ENCODE measurements around the gene DEAF1. TPM values are rescaled to one million over a fixed set of nuclear protein-coding genes. Genes with fewer than 3 reads are reported as not detected.

The DEAF1 gene
- total RNA-seq, 2 experiments from 2014 or later, result 39.0 to 40.1 TPM

DNA sequence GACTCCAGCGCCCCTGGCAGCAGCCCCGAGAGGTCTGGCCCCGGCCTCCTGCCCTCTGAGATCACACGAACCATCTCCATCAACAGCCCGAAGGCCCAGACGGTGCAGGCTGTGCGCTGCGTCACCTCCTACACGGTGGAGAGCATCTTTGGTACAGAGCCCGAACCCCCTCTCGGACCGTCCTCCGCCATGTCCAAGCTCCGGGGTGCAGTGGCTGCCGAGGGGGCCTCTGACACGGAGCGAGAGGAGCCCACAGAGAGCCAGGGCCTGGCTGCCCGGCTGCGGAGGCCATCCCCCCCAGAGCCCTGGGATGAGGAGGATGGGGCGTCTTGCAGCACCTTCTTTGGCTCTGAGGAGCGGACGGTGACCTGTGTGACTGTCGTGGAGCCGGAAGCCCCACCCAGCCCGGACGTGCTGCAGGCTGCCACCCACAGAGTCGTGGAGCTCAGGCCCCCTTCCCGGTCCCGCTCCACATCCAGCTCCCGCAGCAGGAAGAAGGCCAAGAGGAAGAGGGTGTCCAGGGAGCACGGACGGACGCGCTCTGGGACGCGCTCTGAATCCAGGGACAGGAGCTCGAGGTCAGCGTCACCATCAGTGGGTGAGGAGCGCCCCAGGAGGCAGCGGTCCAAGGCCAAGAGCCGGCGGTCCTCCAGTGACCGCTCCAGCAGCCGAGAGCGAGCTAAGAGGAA lies 86.9 kb downstream of the DEAF1 start:
- no peak overlapping the region for H3K27ac Mint-ChIP-seq
- CTCF ChIA-PET, result interaction anchor here (1.1 to 1.6 kb wide), 2 partner anchors 53 to 89 kb away, joined by 3 read pairs; no protein-coding TSS in a partner anchor

DNA sequence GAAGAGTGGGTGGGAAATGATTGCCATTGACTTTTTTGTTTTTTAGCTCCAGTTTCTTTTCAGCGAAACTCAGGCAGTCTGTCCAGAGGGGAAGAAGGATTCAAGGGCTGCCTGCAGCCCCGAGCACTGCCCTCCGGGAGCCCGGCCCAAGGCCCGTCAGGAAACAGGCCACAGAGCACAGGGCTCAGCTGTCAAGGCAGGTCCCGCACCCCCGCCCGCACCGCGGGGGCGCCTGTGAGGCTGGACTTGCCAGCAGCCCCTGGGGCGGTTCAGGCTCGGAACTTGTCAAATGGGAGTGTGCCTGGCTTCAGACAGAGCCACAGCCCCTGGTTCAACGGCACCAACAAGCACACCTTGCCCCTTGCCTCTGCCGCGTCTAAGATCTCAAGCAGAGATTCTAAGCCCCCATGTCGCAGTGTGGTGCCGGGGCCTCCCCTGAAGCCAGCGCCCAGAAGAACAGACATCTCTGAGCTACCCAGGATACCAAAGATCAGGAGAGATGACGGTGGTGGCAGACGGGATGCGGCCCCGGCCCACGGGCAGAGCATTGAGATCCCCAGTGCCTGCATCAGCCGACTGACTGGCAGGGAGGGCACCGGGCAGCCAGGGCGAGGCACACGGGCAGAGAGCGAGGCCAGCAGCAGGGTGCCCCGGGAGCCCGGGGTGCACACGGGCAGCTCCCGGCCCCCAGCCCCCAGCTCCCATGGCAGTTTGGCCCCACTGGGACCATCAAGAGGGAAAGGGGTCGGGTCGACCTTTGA lies 87.8 kb downstream of the DEAF1 start:
- ATAC-seq (no peak), DNase-seq (no peak)
- CTCF ChIA-PET, result interaction anchor here (1.6 kb wide), 1 partner anchor 52 kb away, joined by 5 read pairs; no protein-coding TSS in a partner anchor
- Mint-ChIP-seq H3K27me3 (no peaks in the 10 kb centered on the region), H3K4me3 (no peak overlapping the region), H3K9me3 (ENCODE audit: low read depth) (no peaks in the 10 kb centered on the region), H3K4me1 (peaks cover 4% of the 10 kb centered on the region), H3K36me3 (peaks cover 35% of the 10 kb centered on the region), H3K27ac (no peak overlapping the region)

More for the DNA sequence above, 86.9 kb downstream of the DEAF1 start:
- H3K4me3 Mint-ChIP-seq, result no peak overlapping the region
- no peaks in the 10 kb centered on the region for H3K9me3 Mint-ChIP-seq (ENCODE audit: low read depth)
- DNase-seq (no peak), ATAC-seq (no peak)
- H3K36me3 Mint-ChIP-seq, result peaks cover 39% of the 10 kb centered on the region
- H3K4me1 Mint-ChIP-seq, result peaks cover 7% of the 10 kb centered on the region
- no peaks in the 10 kb centered on the region for H3K27me3 Mint-ChIP-seq

DNA sequence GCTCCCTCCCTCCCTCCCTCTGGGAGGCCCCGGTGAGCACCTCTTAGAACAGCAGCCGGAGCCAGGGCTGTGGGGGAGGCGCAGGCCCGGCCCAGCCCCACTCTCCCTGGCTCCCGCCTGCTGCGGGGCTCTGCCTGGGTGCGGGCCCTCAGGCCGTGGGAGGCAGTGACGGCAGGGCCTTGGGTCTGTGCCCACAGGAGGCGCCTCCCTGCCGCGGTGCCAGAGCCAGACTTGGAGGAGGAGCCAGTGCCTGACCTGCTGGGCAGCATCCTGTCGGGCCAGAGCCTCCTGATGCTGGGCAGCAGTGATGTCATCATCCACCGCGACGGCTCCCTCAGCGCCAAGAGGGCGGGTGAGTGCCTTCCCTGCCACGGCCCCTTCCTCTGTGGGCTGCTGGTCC lies 88.8 kb downstream of the DEAF1 start:
- Mint-ChIP-seq H3K27me3 (no peaks in the 10 kb centered on the region), H3K27ac (no peak overlapping the region), H3K9me3 (ENCODE audit: low read depth) (no peaks in the 10 kb centered on the region), H3K4me3 (no peak overlapping the region), H3K36me3 (peaks cover 34% of the 10 kb centered on the region), H3K4me1 (peaks cover 3% of the 10 kb centered on the region)
- DNase-seq, result no peak
- no peak for ATAC-seq
- CTCF ChIA-PET, result interaction anchor here (1.6 kb wide), 1 partner anchor 51 kb away, joined by 5 read pairs; no protein-coding TSS in a partner anchor

DNA sequence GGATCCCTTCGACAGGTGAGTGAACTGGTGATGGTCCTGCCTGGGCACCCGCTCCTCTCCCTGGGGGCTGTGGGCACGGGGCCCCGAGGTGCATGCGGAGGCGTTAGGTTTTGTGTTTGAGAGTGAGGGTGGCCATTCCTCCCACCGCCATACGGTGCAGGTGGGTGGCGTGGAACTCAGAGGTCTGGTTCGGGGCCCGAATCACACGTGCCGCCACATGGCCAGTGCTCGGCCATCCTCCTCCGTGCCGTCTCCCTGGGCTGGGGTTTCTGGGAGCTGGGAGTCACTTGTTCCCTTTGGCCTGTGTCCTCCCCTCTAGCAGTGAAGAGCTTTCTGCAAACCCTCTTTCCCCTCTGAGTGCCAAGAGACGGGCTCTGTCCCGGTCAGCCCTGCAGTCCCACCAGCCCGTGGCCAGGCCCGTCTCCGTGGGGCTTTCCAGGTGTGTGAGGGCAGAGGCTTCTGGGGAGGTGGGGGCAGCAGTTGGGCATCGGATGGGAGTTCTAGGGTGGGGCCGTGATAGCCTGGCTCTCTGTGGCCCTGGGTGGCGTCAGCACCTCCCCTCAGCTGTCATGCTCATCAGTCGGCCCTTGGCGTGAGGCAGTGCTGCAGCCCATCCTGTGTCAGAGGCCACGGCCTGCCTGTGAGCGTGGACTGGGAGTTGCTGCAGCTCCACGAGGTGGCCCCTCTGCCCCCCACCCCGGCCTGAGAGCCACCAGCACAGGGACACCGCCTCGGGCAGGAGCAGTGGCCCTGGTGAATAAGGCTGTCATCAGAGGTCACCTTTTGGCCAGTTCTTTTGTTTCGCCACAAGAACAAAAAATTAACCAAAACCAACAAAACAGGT lies 89.5 kb downstream of the DEAF1 start:
- no peaks in the 10 kb centered on the region for H3K9me3 Mint-ChIP-seq (ENCODE audit: low read depth)

DNA sequence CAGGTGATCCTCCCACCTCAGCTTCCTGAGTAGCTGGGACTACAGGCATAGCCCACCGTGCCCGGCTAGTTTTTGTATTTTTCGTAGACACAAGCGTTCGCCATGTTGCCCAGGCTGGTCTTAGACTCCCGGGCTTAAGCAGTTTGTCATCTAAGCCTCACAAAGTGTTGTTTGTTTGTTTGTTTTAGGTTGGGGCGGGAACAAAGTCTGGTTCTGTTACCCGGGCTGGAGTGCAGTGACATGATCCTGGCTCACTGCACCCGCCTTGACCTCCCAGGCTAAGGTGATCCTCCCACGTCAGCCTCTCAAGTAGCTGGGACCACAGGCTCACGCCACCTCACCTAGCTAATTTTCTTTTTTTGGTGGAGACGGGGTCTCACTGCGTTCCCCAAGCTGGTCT lies 91.9 kb downstream of the DEAF1 start:
- no peak for ATAC-seq
- no peak overlapping the region for H3K27ac Mint-ChIP-seq
- CTCF ChIA-PET, result interaction anchor here (0.9 to 1.4 kb wide), 2 partner anchors 9 to 120 kb away, joined by 3 to 6 read pairs; no protein-coding TSS in a partner anchor
- no peaks in the 10 kb centered on the region for H3K9me3 Mint-ChIP-seq (ENCODE audit: low read depth)
- no peaks in the 10 kb centered on the region for H3K4me1 Mint-ChIP-seq
- no peak for DNase-seq
- H3K4me3 Mint-ChIP-seq, result no peak overlapping the region
- H3K27me3 Mint-ChIP-seq, result no peaks in the 10 kb centered on the region
- peaks cover 35% of the 10 kb centered on the region for H3K36me3 Mint-ChIP-seq

More for the DNA sequence above, 89.5 kb downstream of the DEAF1 start:
- CTCF ChIA-PET, result interaction anchor here (1.6 kb wide), 1 partner anchor 50 kb away, joined by 5 read pairs; no protein-coding TSS in a partner anchor
- no peaks in the 10 kb centered on the region for H3K27me3 Mint-ChIP-seq
- peaks cover 29% of the 10 kb centered on the region for H3K36me3 Mint-ChIP-seq
- H3K4me3 Mint-ChIP-seq, result no peak overlapping the region
- H3K27ac Mint-ChIP-seq, result no peak overlapping the region
- no peaks in the 10 kb centered on the region for H3K4me1 Mint-ChIP-seq
- DNase-seq (no peak), ATAC-seq (no peak)

DNA sequence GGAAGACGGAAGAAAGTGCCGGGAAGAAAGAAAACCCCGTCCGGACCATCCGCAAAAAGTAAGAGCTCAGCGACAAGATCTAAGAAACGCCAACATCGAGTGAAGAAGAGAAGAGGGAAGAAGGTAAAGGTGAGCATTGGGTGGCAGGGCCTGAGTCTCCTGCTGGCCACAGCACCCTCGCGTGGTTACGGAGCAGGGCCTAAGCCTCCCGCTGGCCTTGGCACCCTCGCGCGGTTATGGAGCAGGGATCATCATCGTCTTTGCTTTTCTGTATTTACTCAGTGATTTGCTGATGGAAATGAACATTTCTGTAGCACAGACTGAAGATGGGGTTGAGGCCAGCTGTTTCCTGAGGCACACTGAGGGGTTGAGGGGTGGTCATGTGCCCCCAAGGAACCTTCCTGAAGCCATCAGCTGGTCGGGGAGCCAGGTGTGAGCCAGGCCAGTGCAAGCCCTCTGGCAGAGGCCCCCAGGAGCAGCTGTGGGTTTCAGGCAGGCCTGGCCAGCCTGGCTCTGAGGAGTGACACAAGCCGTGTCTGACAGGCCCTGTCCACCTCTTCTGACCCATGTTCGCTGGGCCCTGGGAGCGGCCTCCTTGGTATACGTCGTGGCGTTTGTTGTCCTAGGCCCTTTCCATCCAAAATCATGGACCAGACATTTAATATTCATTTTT lies 93.3 kb downstream of the DEAF1 start:
- H3K9me3 Mint-ChIP-seq (ENCODE audit: low read depth), result no peaks in the 10 kb centered on the region
- H3K4me3 Mint-ChIP-seq, result no peak overlapping the region
- CTCF ChIA-PET, result no interaction called here
- H3K27ac Mint-ChIP-seq, result no peak overlapping the region
- peaks cover 5% of the 10 kb centered on the region for H3K4me1 Mint-ChIP-seq
- no peak for DNase-seq
- H3K36me3 Mint-ChIP-seq, result peaks cover 36% of the 10 kb centered on the region
- no peak for ATAC-seq
- no peaks in the 10 kb centered on the region for H3K27me3 Mint-ChIP-seq

DNA sequence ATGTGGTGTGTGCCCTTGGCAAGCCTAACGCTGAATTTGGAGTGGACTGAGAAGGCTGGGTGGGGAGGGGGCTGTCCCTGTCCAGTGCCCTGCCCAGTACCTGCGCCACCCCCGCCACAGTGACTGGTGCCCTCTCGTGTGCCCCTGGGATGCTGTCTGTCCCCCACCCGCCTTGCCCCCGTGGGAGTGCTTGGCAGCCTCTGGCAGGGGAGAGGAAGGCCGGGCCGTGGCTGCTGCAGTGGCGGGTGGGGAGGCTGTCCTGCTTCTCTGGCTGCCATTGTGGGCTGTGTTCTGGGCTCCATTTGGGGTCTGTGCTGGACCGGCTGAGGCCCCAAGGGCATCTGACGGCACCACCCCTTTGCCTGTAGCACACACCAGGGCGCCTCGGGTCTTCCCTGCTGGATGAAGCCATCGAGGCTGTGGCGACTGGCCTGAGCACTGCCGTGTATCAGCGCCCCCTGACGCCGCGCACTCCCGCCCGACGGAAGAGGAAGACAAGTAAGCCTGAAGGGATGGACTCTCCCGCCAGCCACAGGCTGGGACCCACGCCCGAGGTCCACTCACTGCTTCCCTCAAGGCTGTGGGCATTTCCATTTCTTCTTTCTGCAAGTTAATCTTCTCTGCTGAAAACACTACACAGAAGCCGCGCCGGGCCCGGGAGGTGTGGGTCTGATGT lies 96.9 kb downstream of the DEAF1 start:
- Mint-ChIP-seq H3K4me3 (no peak overlapping the region), H3K27ac (no peak overlapping the region), H3K36me3 (peaks cover 39% of the 10 kb centered on the region), H3K4me1 (peaks cover 28% of the 10 kb centered on the region), H3K9me3 (ENCODE audit: low read depth) (no peaks in the 10 kb centered on the region), H3K27me3 (no peaks in the 10 kb centered on the region)
- DNase-seq (no peak), ATAC-seq (no peak)
- CTCF ChIA-PET, result no interaction called here

DNA sequence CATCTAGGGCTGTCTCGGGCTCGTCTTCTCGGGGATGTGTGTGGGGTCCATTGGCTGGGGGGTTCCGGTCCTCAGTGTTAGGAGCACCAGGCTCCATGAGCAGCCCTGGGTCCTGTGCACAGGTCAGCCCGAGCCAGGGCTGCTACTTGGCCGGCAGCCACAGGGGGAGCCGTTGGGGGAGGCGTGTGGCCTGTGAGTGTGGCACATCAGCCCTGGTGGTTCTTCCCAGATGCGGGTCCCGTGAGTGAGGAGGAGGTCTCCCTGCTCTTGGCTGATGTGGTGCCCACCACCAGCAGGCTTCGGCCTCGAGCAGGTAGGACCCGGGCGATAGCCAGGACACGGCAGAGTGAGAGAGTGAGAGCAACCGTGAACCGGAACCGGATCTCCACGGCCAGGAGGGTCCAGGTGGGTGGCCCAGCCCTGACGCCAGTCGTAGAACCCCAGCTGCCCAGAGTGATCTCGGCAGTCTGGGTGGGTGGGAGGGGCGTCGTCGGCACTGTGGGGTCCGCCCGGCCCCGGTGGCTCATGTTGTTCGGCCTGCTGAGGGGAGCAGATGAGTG lies 97.8 kb downstream of the DEAF1 start:
- Mint-ChIP-seq H3K27me3 (no peaks in the 10 kb centered on the region), H3K4me3 (no peak overlapping the region), H3K36me3 (peaks cover 47% of the 10 kb centered on the region), H3K9me3 (ENCODE audit: low read depth) (no peaks in the 10 kb centered on the region), H3K27ac (peak overlapping the region; percentile 61), H3K4me1 (peaks cover 28% of the 10 kb centered on the region)
- CTCF ChIA-PET, result no interaction called here
- ATAC-seq, result no peak
- no peak for DNase-seq

DNA sequence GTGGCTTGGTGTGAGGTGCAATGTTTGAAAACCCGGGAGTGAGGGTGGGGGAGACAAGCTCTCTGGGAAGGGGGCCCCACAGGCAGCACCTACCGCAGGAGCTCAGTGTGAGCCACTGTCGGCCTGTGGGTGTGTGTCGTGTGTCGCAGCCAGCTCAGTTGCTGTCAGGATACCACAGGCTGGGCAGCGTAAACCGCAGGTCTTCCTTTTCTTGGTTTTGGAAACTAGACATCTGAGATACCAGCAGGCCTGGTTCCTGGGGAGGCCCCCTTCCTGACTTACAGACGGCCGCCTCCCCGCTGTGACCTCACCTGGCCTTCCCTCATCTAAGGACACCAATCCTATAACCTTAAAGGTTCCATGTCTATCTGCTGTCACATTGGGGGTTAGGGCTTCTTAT lies 98.6 kb downstream of the DEAF1 start:
- Mint-ChIP-seq H3K4me1 (peaks cover 28% of the 10 kb centered on the region), H3K27ac (peak overlapping the region; percentile 79), H3K36me3 (peaks cover 45% of the 10 kb centered on the region), H3K4me3 (peak overlapping the region; percentile 4), H3K27me3 (no peaks in the 10 kb centered on the region), H3K9me3 (ENCODE audit: low read depth) (no peaks in the 10 kb centered on the region)
- DNase-seq (peak; percentile 82), ATAC-seq (peak; percentile 50)
- CTCF ChIA-PET, result interaction anchor here (1.0 to 1.6 kb wide), 2 partner anchors 9 to 41 kb away, joined by 6 to 8 read pairs; no protein-coding TSS in a partner anchor

DNA sequence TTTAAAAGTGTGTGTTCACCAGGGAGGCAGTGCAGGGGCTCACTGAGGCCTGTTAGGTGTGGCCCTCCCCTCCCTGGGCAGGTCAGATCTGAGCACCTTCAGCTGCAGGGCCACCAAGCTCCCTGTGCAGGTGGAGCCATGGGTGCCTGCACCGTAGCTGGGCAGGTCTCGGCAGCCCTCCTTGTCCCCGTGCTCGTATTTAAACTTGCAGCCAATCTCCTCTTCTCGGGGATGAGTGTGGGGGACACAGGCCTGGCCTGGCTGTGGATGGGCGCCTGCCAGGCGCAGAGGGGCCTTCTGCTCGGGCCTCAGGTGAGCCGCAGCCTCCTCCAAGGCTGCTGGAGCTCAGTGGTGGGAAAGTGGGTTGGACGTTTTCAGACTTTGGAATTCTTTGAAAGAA lies 99.6 kb downstream of the DEAF1 start:
- Mint-ChIP-seq H3K9me3 (ENCODE audit: low read depth) (no peaks in the 10 kb centered on the region), H3K27me3 (no peaks in the 10 kb centered on the region), H3K4me3 (no peak overlapping the region), H3K36me3 (peaks cover 47% of the 10 kb centered on the region), H3K4me1 (peaks cover 28% of the 10 kb centered on the region), H3K27ac (peak overlapping the region; percentile 79)
- CTCF ChIA-PET, result interaction anchor here (1.0 to 1.6 kb wide), 3 partner anchors 8 to 40 kb away, joined by 3 to 8 read pairs (median 6); no protein-coding TSS in a partner anchor
- DNase-seq, result no peak
- no peak for ATAC-seq

Data from activated CD8-positive, alpha-beta memory T cell treated with anti-CD3 and anti-CD28 coated beads, Interleukin-2, amount 10 ng/mL, durations not matched to agents 7 days and 5 days (primary cell).